GM10847 (cell line): ENCODE data around the gene ENAH.

Source experiments
- POLR2A ChIP-seq: IDR thresholded peaks from 2 replicates; pipeline ENCODE4 v1.6.1; 2011; ENCODE audit not compliant: insufficient read length; ENCODE audit errors: extremely low read depth

ENAH gene

DNA sequence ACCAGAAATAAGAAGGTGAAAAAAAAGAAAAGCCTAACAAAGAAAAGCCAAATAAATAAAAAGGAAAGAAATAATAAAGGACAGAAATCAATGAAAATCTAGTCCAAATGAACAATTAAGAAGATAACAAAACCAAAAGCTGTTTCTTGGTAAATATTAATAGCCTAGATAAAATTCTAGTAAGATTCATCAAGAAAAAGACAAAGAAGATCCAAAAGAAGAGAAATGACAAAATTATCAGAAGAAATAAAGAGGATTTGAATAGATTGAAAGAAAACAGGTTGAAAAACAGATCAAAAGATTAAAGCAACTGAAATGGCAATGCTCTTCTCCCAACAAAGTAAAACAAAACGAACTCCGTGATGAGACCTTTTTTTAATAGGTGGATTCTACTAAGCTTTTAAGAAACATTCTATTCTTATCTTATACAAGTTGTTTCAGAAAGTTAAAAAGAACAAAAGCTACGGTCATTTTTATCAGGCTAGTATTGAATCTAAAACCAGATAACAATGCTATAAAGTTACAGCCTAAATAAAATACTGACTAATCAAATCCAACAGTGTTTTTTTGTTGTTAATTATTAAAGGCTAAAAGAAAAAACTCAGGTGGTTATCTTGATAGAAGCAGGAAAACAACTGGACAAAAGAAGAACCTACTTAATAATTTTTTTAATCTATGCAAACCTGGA, 50.9 kb downstream of the ENAH start:
- TF ChIP-seq POLR2A: no peak

DNA sequence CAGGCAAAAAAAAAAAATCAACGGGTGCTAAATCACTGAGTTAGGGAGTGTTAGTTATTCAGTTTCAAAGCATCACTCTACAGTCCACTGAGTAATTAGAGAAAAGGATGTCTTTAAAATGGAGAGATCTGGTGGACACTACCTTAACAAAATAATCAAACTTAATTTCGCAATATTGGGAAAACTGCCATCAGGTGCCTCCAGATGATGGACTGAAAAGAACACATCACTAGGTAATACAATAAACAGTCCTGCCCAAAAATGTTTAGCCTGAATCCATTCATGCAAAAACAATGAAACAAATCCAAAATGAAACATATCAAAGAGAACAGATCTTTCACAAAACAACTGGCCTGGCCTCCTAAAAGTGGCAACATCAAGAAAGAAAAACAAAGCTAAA, 54.1 kb downstream of the ENAH start:
- TF ChIP-seq POLR2A: no peak

DNA sequence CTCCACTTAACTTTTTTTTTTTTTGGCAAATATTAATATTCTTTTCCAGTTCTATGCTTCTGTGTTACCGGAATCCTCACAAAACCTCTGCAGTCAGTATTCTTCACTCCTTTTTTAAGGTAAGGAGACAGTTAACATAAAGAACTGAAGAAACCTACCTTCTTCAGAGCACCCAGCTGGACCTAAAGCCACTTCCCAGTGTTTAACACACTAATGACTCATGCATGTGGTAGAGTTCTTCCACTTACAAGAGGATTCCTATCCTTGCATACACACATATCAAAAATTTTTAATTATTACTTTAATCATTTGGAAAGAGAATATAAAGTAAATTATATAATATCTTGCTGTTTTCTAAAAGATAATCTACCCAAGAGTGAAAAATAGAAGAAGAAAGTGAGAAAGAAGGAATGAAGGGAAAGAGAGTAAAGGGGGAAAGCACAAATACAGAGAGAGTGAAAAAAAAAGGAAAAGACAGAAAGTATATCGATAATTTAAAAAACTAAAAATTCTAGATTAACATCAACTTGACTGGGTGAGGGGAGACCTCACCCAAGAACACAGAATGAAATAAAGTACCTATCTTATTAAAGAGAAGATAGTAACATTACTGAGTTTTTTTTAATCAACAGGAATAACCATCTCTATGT, 54.9 kb downstream of the ENAH start:
- TF ChIP-seq POLR2A: no peak

DNA sequence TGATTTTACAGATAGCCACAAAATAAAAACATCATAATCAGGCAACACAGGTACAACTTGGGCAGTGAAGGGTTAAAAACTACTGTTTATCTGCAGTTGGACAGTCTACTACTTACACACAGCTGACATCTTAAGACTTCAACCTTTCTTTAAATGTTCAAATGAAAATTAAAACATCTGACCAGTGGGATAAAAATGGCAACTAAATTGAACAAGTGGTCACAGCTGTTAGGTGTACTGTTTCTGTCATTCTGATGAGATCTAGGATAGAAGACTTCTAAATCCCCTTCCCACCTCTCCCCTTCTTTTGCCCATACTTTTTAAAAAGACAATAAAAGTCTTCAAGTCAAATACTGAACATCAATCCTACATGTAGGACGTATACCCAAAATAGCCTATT, 56.2 kb downstream of the ENAH start:
- TF ChIP-seq POLR2A: no peak

DNA sequence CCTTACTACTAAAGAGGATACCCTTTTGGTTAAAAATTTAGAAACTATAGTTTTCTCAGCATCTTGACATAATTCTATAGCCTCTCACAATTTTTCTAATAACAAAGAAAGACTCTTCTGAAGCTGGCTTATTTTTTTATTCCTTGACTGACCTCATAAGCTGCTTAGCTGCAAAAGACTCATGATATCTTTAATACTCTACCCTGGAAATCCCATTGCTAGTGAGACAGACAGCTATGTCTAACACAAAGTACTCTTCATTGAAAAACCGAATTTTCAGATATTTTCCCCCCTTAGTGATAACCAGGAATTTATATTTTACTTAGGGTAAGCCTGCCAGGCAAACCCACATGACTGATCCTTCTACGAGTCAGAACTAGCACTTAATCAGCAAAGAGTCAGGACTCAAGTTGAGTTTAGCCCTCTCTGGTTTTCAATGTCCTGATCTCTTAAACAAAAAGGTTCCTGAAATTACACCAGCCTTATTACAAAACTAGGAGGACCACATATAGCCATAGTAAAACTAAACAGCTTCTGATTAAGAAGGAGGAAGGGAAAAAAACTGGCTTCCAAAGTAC, 56.9 kb downstream of the ENAH start:
- no peak for TF ChIP-seq POLR2A

DNA sequence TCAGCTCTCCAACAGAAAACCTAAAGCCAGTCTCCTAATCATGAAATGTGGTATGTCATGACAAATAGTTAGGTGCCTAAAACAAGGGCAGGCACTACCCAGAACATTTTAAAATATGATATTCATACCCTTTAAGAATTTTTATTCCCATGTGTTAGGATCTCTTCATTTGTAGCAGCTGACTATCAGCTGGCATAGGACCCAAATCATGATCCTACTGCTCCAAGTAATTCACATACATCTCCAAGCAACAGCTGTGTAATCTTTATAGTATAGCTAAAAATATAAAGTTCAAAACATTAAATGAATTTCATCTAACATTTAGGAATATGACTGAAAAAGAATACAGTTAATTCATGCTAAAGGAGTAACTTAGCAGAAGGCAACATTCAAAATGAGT, 57.5 kb downstream of the ENAH start:
- no peak for TF ChIP-seq POLR2A

DNA sequence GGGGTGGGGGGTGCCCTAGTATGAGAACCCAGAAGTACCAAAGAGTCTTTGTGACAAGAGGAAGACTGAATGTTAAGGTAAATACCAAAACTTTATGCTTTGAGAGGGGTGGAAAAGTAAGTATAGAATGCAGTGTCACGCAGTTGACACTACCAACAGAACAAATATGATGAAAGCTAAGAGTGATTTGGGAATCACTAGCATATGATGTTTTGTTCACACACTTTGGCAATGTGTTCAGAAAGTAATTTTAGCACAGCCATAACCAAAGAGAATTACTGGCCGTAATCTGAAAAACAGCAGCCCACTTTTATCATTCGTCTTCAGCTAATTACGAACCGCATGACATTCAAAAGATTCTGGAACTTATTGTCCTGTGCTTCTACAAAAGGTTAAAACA, 59.5 kb downstream of the ENAH start:
- no peak for TF ChIP-seq POLR2A

DNA sequence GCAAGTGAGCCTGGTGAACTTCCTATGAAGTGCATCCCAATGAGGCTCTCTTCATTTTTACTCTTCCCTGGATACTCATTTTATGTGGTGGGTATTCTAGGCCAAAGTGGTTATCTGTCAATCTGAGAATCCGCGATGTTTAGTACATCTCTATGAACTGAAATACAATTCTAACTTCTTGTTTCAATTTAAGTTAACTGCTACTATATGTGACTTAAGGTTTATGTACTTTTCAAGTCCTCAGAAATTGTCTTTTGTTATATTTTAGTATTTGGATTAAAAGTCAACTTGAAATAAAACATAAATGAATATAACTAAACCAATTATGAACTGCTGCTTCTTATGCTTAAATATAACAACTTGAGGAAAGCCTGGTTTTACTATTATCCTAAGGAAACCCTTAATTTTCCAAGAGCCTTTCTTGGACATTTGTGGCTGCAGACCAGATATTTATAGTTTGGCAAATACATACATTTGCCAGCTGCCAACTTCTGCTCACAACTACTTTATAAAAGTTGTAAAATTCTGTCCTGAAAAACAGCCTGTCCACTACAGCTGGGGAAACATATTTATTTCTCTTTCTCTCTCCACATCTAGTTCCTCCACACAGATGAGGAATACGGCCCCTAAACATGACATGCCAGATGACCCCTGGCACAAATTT, 60.4 kb downstream of the ENAH start:
- no peak for TF ChIP-seq POLR2A

DNA sequence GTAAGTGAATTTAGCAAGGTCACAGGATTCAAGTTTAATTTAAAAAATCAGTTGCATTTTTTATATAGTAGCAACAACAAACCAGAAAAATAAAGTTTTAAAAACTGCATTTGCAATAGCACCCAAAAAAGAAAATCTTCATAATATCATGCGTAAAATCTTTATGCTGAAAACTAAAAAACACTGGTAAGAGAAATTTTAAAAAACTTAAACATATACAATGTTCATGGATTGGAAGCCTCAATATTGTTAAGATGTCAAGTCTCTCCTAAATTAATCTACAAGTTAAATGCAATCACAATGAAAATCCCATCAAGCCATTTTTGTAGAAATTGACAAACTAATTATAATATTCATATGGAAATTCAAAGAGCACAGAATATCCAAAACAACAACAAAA, 65.6 kb downstream of the ENAH start:
- no peak for TF ChIP-seq POLR2A

DNA sequence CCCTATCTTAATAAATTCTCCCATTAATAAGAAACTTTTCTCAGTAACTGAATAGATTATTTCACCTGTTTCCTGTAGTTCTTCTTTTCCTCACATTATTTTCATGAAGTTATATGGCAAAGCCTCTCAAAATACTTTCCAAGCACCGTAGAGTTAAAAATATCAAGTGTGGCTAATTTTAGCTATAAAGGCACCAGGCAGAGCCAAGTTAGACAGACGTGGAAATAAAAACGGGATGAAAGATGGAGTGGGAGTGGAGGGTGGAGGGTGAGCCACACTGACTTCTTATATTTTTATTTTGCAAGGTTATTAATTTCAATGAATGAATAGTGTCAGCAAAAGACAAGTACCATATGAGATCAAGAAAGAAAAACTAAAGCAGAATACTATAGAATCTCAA, 71.7 kb downstream of the ENAH start:
- TF ChIP-seq POLR2A: no peak

DNA sequence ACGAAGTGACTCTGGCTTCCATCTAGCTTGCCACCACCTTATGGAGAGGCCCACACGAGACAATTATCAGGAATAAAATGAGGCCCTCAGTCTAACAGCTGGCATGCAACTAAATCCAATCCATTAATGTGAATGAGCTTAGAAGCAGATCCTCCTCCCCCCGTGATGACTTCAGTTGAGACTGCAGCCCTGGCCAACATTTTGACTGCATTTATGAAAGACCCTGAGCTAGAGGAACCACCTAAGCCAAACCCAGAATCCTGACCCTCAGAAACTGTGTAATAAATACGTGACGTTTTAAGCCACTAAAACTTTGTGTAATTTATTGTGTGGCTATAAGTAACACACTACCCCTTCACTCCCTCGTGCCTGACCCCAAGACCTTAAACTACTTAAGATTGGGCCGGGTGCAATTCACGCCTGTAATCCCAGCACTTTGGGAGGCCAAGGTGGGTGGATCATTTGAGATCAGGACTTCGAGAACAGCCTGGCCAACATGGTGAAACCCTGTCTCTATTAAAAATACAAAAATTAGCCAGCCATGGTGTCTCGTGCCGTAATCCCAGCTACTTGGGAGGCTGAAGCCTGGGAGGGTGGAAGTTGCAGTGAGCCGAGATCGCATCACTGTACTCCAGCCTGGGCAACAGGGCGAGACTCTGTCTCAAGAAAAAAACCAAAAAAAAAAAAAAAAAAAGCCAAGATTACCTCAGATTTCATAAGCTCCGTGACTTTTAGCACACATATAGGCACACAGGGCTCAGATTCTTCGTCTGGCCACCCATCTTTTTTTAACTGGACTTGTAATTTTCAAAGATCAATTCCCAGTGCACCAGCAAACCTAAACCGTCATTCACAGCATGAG, 72.5 kb downstream of the ENAH start:
- no peak for TF ChIP-seq POLR2A

DNA sequence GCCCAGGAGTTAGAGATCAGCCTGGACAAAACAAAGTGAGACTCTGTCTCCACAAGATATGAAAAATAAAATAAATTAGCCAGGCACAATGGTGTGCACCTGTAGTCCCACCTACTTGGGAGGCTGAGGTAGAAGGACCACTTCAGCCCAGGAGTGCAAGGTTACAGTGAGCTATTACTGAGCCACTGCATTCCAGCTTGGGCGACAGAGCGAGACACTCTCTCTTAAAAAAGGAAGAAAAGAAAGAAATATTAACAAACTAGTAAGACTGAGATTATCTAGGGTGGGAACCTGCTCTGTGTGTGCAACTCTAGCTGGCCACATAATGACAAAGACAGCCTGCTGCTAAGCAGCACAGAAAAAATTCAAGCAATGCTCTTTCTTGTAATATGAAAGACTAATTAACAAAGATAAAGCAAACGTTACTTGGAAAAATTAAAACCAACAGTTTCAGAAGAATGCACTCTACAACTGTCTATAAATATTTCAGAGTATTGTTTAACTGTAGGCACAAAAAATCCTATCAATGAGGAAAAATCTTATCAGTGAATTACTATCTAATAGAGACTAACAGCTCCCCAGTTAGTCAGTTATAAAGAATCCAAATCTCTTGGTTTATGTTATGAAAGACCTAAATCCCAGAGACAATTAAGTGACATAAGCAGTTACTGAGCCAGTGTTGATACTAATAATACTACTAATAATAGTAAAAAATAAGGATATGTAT, 74.5 kb downstream of the ENAH start:
- no peak for TF ChIP-seq POLR2A

DNA sequence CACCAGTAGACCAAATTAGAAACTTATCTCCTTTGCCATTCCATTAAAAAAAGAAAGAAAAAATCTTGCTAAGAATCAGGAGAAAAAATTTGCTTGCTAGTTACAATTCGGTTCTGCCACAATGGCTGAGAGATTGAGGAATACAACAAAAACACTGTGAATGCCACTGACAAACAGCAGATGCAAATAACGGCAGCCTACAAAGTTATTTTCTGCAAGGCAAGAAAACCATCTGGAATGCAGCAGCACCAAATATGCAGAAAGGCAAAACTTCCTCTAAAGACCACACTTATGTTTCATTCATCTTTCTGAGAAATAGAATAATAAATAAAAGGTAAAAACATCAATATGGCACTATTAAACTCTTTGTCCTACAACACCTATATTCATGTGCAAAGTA, 75.7 kb downstream of the ENAH start:
- TF ChIP-seq POLR2A: no peak

DNA sequence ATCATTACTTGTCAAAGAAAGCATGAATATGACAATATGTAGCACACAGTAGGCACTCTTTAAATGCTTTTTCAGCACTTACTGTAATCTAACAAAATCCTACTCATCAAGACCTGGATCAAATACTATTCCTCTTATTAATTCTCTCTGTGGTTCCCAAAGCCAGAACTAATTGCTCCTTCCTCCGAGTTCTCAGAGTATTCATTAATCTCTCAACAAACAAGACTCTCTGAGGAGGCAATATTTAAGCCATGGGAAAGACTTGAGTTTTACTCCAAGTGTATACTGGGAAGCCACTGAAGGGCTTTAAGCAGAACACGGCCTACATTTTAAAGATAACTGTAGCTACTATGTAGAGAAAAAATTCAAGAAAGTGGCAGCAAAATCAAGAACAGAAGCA, 79.7 kb downstream of the ENAH start:
- no peak for TF ChIP-seq POLR2A

DNA sequence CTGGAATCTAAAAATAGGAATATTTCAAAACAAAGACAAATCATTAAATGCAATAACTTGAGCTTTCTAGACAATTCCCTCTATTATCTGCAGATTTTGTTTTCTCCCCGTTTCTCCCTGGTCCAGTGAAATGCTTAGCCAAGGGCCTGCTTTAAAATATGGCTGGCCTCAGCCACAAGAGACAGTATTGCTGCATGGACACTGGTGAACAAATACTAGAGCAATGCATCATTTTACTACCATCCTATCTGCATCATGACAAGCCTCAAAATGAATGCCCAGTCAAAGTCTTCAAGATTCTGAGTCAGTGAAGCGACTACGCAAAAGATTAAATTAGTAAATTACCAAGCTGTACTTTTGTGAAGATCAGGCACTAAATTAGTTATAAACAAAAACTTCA, 80.5 kb downstream of the ENAH start:
- no peak for TF ChIP-seq POLR2A
